Neural crest cell (in vitro differentiated cells): ENCODE results near the gene TOX3. TPM values are rescaled to one million over a fixed set of nuclear protein-coding genes. Genes with fewer than 3 reads are reported as not detected.

Experiments
- DNase-seq: peaks from one replicate; pipeline ENCODE4 v3.0.0; 2021; ENCODE audit warnings: low read depth, mixed read lengths, low spot score
- H3K27ac Mint-ChIP-seq: one replicate; pipeline ENCODE4 v1.8.0; 2021; ENCODE audit warnings: mild to moderate bottlenecking, mixed read lengths; ENCODE audit not compliant: unreplicated experiment
- H3K27me3 Mint-ChIP-seq: 2 replicates; pipeline ENCODE4 v1.8.0; 2021; ENCODE audit warnings: low read depth, mild to moderate bottlenecking, mixed read lengths
- H3K36me3 Mint-ChIP-seq: 2 replicates; pipeline ENCODE4 v1.8.0; 2021; ENCODE audit warnings: low read depth, mild to moderate bottlenecking, mixed read lengths
- H3K4me1 Mint-ChIP-seq: 2 replicates; pipeline ENCODE4 v1.8.0; 2021; ENCODE audit warnings: mixed read lengths
- H3K4me3 Mint-ChIP-seq: one replicate; pipeline ENCODE4 v1.8.0; 2021; ENCODE audit warnings: mild to moderate bottlenecking, mixed read lengths
- H3K9me3 Mint-ChIP-seq: 2 replicates; pipeline ENCODE4 v1.8.0; 2021; ENCODE audit warnings: mixed read lengths
- CTCF ChIP-seq: fragments of 200-600 bp; sonication (generic); conservative IDR thresholded peaks from 2 replicates; pipeline ENCODE4 v1.5.0; 2021; ENCODE audit warnings: antibody characterized with exemption, mild to moderate bottlenecking
- total RNA-seq: library from RNA; stranded (reverse); gene quantifications from 2 replicates; pipeline ENCODE4 v1.2.1, GENCODE V29; 2021

TOX3 gene
- total RNA-seq, 1 donor from 2014 or later = 37.5 TPM

GRCh38 chr16:52543654-52544053 is 3.3 kb downstream of the TOX3 start:
- peaks cover 14% of the 10 kb centered on the region for H3K27me3 Mint-ChIP-seq
- H3K27ac Mint-ChIP-seq = no peak overlapping the region
- DNase-seq = no peak
- peaks cover 4% of the 10 kb centered on the region for H3K9me3 Mint-ChIP-seq
- H3K4me1 Mint-ChIP-seq = peaks cover 50% of the 10 kb centered on the region
- peak overlapping the region; percentile 96 for H3K4me3 Mint-ChIP-seq
- TF ChIP-seq CTCF = no peak
- peaks cover 13% of the 10 kb centered on the region for H3K36me3 Mint-ChIP-seq

DNA sequence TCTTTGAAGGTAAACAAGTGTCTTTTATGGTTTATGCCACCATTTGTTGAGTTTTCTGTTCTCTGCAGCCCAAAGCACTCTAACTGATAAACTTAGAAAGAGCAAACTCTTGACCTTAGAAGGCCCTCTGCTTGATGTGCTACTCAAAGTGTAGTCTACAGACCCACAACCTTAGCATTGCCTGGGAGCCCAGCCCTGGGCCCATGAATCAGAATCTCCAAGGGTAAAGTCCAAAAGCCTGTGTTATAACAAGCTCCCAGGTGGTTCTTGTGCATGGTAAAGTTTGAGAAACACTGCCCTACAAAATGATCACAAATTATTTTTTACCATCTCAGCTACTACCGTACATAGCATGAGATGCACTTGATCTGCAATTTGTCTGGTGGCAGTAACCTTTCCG is 6.0 kb downstream of the TOX3 start:
- Mint-ChIP-seq H3K27me3 (no peaks in the 10 kb centered on the region), H3K4me3 (no peak overlapping the region), H3K4me1 (peaks cover 36% of the 10 kb centered on the region), H3K9me3 (peaks cover 8% of the 10 kb centered on the region), H3K27ac (no peak overlapping the region), H3K36me3 (peaks cover 21% of the 10 kb centered on the region)
- DNase-seq = no peak
- no peak for TF ChIP-seq CTCF

- peaks cover 22% of the 10 kb centered on the region for H3K36me3 Mint-ChIP-seq
- peaks cover 10% of the 10 kb centered on the region for H3K9me3 Mint-ChIP-seq
- H3K4me3 Mint-ChIP-seq = no peak overlapping the region
- no peaks in the 10 kb centered on the region for H3K27me3 Mint-ChIP-seq
- no peak overlapping the region for H3K27ac Mint-ChIP-seq
- DNase-seq = no peak
- no peak for TF ChIP-seq CTCF
- peaks cover 27% of the 10 kb centered on the region for H3K4me1 Mint-ChIP-seq
These were observed 7.8 kb downstream of the TOX3 start for GRCh38 chr16:52539191-52539590.

- Mint-ChIP-seq H3K4me1 (peaks cover 23% of the 10 kb centered on the region), H3K27ac (no peak overlapping the region), H3K9me3 (peaks cover 10% of the 10 kb centered on the region), H3K4me3 (no peak overlapping the region), H3K36me3 (peaks cover 22% of the 10 kb centered on the region), H3K27me3 (no peaks in the 10 kb centered on the region)
- DNase-seq = no peak
- no peak for TF ChIP-seq CTCF
These were observed 8.4 kb downstream of the TOX3 start for GRCh38 chr16:52538511-52538910.

DNA sequence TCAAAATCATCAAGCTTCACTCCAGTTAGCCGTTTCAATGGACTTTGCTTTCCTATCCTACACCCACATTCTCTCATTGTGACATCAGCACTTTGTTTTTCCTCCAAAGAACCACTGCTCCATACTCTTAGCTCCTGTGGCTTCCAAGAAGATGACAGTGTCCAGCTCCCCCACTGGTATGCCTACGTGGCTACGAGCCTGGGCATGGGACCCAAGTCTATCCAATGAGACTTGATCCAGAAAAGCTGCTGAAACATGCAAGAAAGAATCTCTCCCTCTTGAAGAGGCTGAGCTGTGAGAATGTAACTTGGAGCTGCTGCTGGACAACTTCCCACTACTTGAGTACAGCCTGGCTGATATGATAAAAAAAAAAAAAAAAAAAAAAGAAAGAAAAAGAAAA is 9.4 kb downstream of the TOX3 start:
- peaks cover 22% of the 10 kb centered on the region for H3K36me3 Mint-ChIP-seq
- peaks cover 13% of the 10 kb centered on the region for H3K4me1 Mint-ChIP-seq
- TF ChIP-seq CTCF = no peak
- H3K4me3 Mint-ChIP-seq = no peak overlapping the region
- no peak for DNase-seq
- no peak overlapping the region for H3K27ac Mint-ChIP-seq
- H3K27me3 Mint-ChIP-seq = no peaks in the 10 kb centered on the region
- H3K9me3 Mint-ChIP-seq = peaks cover 10% of the 10 kb centered on the region

GRCh38 chr16:52535076-52535475 is 11.9 kb downstream of the TOX3 start:
- Mint-ChIP-seq H3K27ac (no peak overlapping the region), H3K4me3 (no peak overlapping the region), H3K4me1 (peaks cover 11% of the 10 kb centered on the region), H3K36me3 (peaks cover 21% of the 10 kb centered on the region), H3K27me3 (no peaks in the 10 kb centered on the region), H3K9me3 (peaks cover 13% of the 10 kb centered on the region)
- no peak for DNase-seq
- TF ChIP-seq CTCF = no peak
